ENCODE data around the gene COBLL1.

The COBLL1 gene

GRCh38 chr2:164812378-164812777 lies 29.2 kb downstream of the COBLL1 start (continued):
- TF ChIP-seq ZNF768 (tag by site-specific recombination; IDR thresholded peaks at IDR 0.05): no peak
- no peak for TF ChIP-seq REPIN1 (tag by site-specific recombination; IDR thresholded peaks at IDR 0.05; ENCODE audit: low read depth)
- no peak for TF ChIP-seq SCRT1 (tag by site-specific recombination; IDR thresholded peaks at IDR 0.05; ENCODE audit: borderline replicate concordance)
- TF ChIP-seq FEZF1 (tag by site-specific recombination; IDR thresholded peaks at IDR 0.05): no peak

GRCh38 chr2:164811819-164812218 lies 29.8 kb downstream of the COBLL1 start:
- Histone ChIP-seq H3K27ac (ENCODE audit: extremely low read depth, low read depth, low read length) (no peak overlapping the region), H3K4me3 (ENCODE audit: low read depth, low read length) (no peak overlapping the region), H3K4me1 (ENCODE audit: control insufficient read depth, insufficient read depth, low read length) (peaks cover 5% of the 10 kb centered on the region; the same call in 1 of the 2 replicates), H3K36me3 (ENCODE audit: control insufficient read depth in 2 of 2, insufficient read depth in 1 of 2, low read length in 2 of 2) (no peaks in the 10 kb centered on the region), H3K9me3 (ENCODE audit: control insufficient read depth, insufficient read depth, low read depth, low read length) (no peaks in the 10 kb centered on the region)
- no peak for TF ChIP-seq ZNF670 (tag by site-specific recombination; IDR thresholded peaks at IDR 0.05; ENCODE audit: low read depth)
- no peak for TF ChIP-seq ZNF140 (tag by site-specific recombination; IDR thresholded peaks at IDR 0.05)
- TF ChIP-seq ZNF701 (tag by site-specific recombination; IDR thresholded peaks at IDR 0.05): no peak
- TF ChIP-seq ZNF529 (tag by site-specific recombination; IDR thresholded peaks at IDR 0.05; ENCODE audit: insufficient replicate concordance): no peak
- ChIA-PET POLR2A (no interaction called here), CTCF (no interaction called here)

DNA sequence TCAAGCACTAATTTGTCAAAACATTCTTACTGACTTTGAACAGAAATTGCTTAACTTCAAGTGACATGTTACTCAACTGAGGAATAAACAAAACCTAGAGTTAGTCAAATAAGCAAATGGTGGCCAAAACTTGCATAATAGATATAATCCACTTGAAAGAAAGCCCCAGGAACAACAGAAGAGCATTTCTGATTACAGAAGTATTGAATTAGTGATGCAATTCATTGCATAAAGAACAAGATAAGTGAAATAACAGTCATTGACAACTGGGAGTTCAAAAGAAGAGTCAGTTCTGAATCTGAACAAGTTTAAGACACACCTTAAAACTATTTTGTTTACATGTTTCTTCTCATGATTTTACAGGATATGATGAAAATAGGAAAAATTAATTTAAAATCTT lies 30.8 kb downstream of the COBLL1 start:
- POLR2A ChIA-PET: no interaction called here

GRCh38 chr2:164808776-164809175 lies 32.8 kb downstream of the COBLL1 start:
- peaks cover 4% of the 10 kb centered on the region; the same call in 1 of the 2 replicates for H3K4me1 ChIP-seq (ENCODE audit: control insufficient read depth, insufficient read depth, low read length)
- no peaks in the 10 kb centered on the region for H3K9me3 ChIP-seq (ENCODE audit: control insufficient read depth, insufficient read depth, low read depth, low read length)
- no peak overlapping the region for H3K27ac ChIP-seq (ENCODE audit: extremely low read depth, low read depth, low read length)
- ChIA-PET POLR2A (no interaction called here), CTCF (interaction anchor here (1.5 kb wide), 1 partner anchor 34 kb away, joined by 5 read pairs; no protein-coding TSS in a partner anchor)
- no peak overlapping the region for H3K4me3 ChIP-seq (ENCODE audit: low read depth, low read length)
- no peaks in the 10 kb centered on the region for H3K36me3 ChIP-seq (ENCODE audit: control insufficient read depth in 2 of 2, insufficient read depth in 1 of 2, low read length in 2 of 2)
- TF ChIP-seq KLF17 (tag by site-specific recombination; IDR thresholded peaks at IDR 0.05) (no peak), ZNF837 (tag by site-specific recombination; IDR thresholded peaks at IDR 0.05) (no peak), ZBTB17 (tag by site-specific recombination; IDR thresholded peaks at IDR 0.05) (no peak), ZFP3 (tag by site-specific recombination; IDR thresholded peaks at IDR 0.05; ENCODE audit: low read depth) (no peak), ZBTB44 (tag by site-specific recombination; IDR thresholded peaks at IDR 0.05) (no peak), ZNF544 (tag by site-specific recombination; IDR thresholded peaks at IDR 0.05) (no peak), ZNF423 (tag by site-specific recombination; IDR thresholded peaks at IDR 0.05) (no peak), ZSCAN18 (tag by site-specific recombination; IDR thresholded peaks at IDR 0.05) (no peak), ZNF341 (tag by site-specific recombination; IDR thresholded peaks at IDR 0.05; ENCODE audit: low read depth) (no peak), ZNF792 (tag by site-specific recombination; IDR thresholded peaks at IDR 0.05) (no peak), ZNF16 (tag by site-specific recombination; IDR thresholded peaks at IDR 0.05; ENCODE audit: low read depth) (no peak)

More for the DNA sequence above, 30.8 kb downstream of the COBLL1 start:
- CTCF ChIA-PET: no interaction called here
- Histone ChIP-seq H3K27ac (ENCODE audit: extremely low read depth, low read depth, low read length) (no peak overlapping the region), H3K9me3 (ENCODE audit: control insufficient read depth, insufficient read depth, low read depth, low read length) (no peaks in the 10 kb centered on the region), H3K4me1 (ENCODE audit: control insufficient read depth, insufficient read depth, low read length) (peaks cover 5% of the 10 kb centered on the region; the same call in 1 of the 2 replicates), H3K4me3 (ENCODE audit: low read depth, low read length) (no peak overlapping the region), H3K36me3 (ENCODE audit: control insufficient read depth in 2 of 2, insufficient read depth in 1 of 2, low read length in 2 of 2) (no peaks in the 10 kb centered on the region)
- TF ChIP-seq ZNF366 (tag by site-specific recombination; conservative IDR thresholded peaks at IDR 0.05): no peak
- no peak for TF ChIP-seq ATF2 (tag by site-specific recombination; IDR thresholded peaks at IDR 0.05; ENCODE audit: low read depth)
- no peak for TF ChIP-seq ZNF777 (tag by site-specific recombination; IDR thresholded peaks at IDR 0.05; ENCODE audit: borderline replicate concordance)
- no peak for TF ChIP-seq ZNF24 (tag by site-specific recombination; IDR thresholded peaks at IDR 0.05)
- no peak for TF ChIP-seq ZNF544 (tag by site-specific recombination; IDR thresholded peaks at IDR 0.05)
- TF ChIP-seq ZBTB26 (tag by site-specific recombination; optimal IDR thresholded peaks at IDR 0.05): no peak

All from HEK293 (cell line).